ENCODE measurements around the gene SHOC2. TPM values are rescaled to one million over a fixed set of nuclear protein-coding genes. Genes with fewer than 3 reads are reported as not detected.
A peak's percentile ranks its signal among the peaks of the same experiment; 100 is the strongest.

SHOC2 gene
- total and polyA plus RNA-seq, 9 of the 15 experiments (the other 6 are each of a cell fraction or from before 2014, with no cell fraction given) = 9.2 to 17.5 (median 14.9) TPM

- TF ChIP-seq, protein P1, sequence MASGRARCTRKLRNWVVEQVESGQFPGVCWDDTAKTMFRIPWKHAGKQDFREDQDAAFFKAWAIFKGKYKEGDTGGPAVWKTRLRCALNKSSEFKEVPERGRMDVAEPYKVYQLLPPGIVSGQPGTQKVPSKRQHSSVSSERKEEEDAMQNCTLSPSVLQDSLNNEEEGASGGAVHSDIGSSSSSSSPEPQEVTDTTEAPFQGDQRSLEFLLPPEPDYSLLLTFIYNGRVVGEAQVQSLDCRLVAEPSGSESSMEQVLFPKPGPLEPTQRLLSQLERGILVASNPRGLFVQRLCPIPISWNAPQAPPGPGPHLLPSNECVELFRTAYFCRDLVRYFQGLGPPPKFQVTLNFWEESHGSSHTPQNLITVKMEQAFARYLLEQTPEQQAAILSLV (tag; IDR thresholded peaks at IDR 0.05) = no peak
- no peak for TF ChIP-seq HNRNPH1 (optimal IDR thresholded peaks at IDR 0.05; ENCODE audit: low read depth, low read length)
- peak; percentile 26 to 67; a peak in 3 of 4 replicates for TF ChIP-seq TRIM24 (IDR thresholded peaks at IDR 0.05)
- no peak for TF ChIP-seq BRF1 (IDR thresholded peaks at IDR 0.05; ENCODE audit: borderline replicate concordance, extremely low read depth, insufficient read length)
- no peak for TF ChIP-seq THRA (IDR thresholded peaks at IDR 0.05)
- TF ChIP-seq, protein P2, sequence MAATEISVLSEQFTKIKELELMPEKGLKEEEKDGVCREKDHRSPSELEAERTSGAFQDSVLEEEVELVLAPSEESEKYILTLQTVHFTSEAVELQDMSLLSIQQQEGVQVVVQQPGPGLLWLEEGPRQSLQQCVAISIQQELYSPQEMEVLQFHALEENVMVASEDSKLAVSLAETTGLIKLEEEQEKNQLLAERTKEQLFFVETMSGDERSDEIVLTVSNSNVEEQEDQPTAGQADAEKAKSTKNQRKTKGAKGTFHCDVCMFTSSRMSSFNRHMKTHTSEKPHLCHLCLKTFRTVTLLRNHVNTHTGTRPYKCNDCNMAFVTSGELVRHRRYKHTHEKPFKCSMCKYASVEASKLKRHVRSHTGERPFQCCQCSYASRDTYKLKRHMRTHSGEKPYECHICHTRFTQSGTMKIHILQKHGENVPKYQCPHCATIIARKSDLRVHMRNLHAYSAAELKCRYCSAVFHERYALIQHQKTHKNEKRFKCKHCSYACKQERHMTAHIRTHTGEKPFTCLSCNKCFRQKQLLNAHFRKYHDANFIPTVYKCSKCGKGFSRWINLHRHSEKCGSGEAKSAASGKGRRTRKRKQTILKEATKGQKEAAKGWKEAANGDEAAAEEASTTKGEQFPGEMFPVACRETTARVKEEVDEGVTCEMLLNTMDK (IDR thresholded peaks at IDR 0.05; ENCODE audit: borderline replicate concordance, insufficient read depth, low read depth, low read length, poor library complexity, severe bottlenecking) = no peak
- no peak for TF ChIP-seq STAT6 (CRISPR knock-in tag; IDR thresholded peaks at IDR 0.05)
- no peak for TF ChIP-seq STAG1 (CRISPR knock-in tag; IDR thresholded peaks at IDR 0.05; ENCODE audit: borderline replicate concordance)
- TF ChIP-seq ZEB2 (IDR thresholded peaks at IDR 0.05) = peak; percentile 38; the same call in 1 of the 2 replicates
- TF ChIP-seq ZFP36 (IDR thresholded peaks at IDR 0.05; ENCODE audit: low read depth, low read length, partially characterized antibody) = no peak
- no peak for TF ChIP-seq CBX5 (IDR thresholded peaks at IDR 0.05; ENCODE audit: borderline replicate concordance, low read depth)
- TF ChIP-seq HDAC8 (tag; IDR thresholded peaks at IDR 0.05) = no peak
- TF ChIP-seq ZBTB8A (IDR thresholded peaks at IDR 0.05; ENCODE audit: partially characterized antibody) = no peak
- no peak for TF ChIP-seq PHB (CRISPR knock-in tag; IDR thresholded peaks at IDR 0.05)
- no peak for TF ChIP-seq THRB (CRISPR knock-in tag; conservative IDR thresholded peaks at IDR 0.05)
- no peak for TF ChIP-seq CBX3 (IDR thresholded peaks at IDR 0.05; ENCODE audit: borderline replicate concordance in 1 of 2, low read length in 2 of 2)
- no peak for TF ChIP-seq ZC3H8 (IDR thresholded peaks at IDR 0.05)
- no peak for TF ChIP-seq HNRNPUL1 (IDR thresholded peaks at IDR 0.05; ENCODE audit: low read length)
- TF ChIP-seq SMARCB1 (IDR thresholded peaks at IDR 0.05; ENCODE audit: insufficient read length, low read depth) = no peak
Measured at GRCh38 chr10:110901954-110902819, 17.2 kb upstream of the SHOC2 start (continued).

All from K562 (cell line).